ENCODE results near the gene TRIM28.

Gene TRIM28

GRCh38 chr19:58549664-58550361 lies 5.9 kb downstream of the TRIM28 start:
- DNase-seq = no peak
- no peak for TF ChIP-seq GATA1 (IDR thresholded peaks at IDR 0.05; ENCODE audit: low read depth, low read length)
- TF ChIP-seq POLR2A (IDR thresholded peaks at IDR 0.05; ENCODE audit: low read length) = no peak

GRCh38 chr19:58550362-58551122 lies 6.7 kb downstream of the TRIM28 start:
- TF ChIP-seq GATA1 (IDR thresholded peaks at IDR 0.05; ENCODE audit: low read depth, low read length) (no peak), POLR2A (IDR thresholded peaks at IDR 0.05; ENCODE audit: low read length) (no peak)
- no peak for DNase-seq

GRCh38 chr19:58551123-58551497 lies 7.2 kb downstream of the TRIM28 start:
- DNase-seq = no peak
- TF ChIP-seq POLR2A (IDR thresholded peaks at IDR 0.05; ENCODE audit: low read length) (no peak), GATA1 (IDR thresholded peaks at IDR 0.05; ENCODE audit: low read depth, low read length) (no peak)

GRCh38 chr19:58551577-58552471 lies 8.0 kb downstream of the TRIM28 start:
- no peak for TF ChIP-seq POLR2A (IDR thresholded peaks at IDR 0.05; ENCODE audit: low read length)
- TF ChIP-seq GATA1 (IDR thresholded peaks at IDR 0.05; ENCODE audit: low read depth, low read length) = no peak
- DNase-seq = no peak

- no peak for DNase-seq
- TF ChIP-seq POLR2A (IDR thresholded peaks at IDR 0.05; ENCODE audit: low read length) (no peak), GATA1 (IDR thresholded peaks at IDR 0.05; ENCODE audit: low read depth, low read length) (no peak)
These were observed 8.8 kb downstream of the TRIM28 start for GRCh38 chr19:58552655-58553054.

- no peak for TF ChIP-seq POLR2A (IDR thresholded peaks at IDR 0.05; ENCODE audit: low read length)
- no peak for TF ChIP-seq GATA1 (IDR thresholded peaks at IDR 0.05; ENCODE audit: low read depth, low read length)
- no peak for DNase-seq
These were observed 10.1 kb downstream of the TRIM28 start for GRCh38 chr19:58553799-58554493.

GRCh38 chr19:58554494-58555368 lies 10.9 kb downstream of the TRIM28 start, which contains the start of gene CHMP2A:
Gene CHMP2A (minus strand): TSS chr19:58555105. CDS start chr19:58554212, 893 bp downstream.
- TF ChIP-seq POLR2A (IDR thresholded peaks at IDR 0.05; ENCODE audit: low read length) (peak; percentile 90), GATA1 (IDR thresholded peaks at IDR 0.05; ENCODE audit: low read depth, low read length) (no peak)
- no peak for DNase-seq

GRCh38 chr19:58555369-58555885 lies 11.6 kb downstream of the TRIM28 start:
- TF ChIP-seq GATA1 (IDR thresholded peaks at IDR 0.05; ENCODE audit: low read depth, low read length) (no peak), POLR2A (IDR thresholded peaks at IDR 0.05; ENCODE audit: low read length) (no peak)
- DNase-seq = no peak

GRCh38 chr19:58555920-58556621 lies 12.2 kb downstream of the TRIM28 start:
- TF ChIP-seq POLR2A (IDR thresholded peaks at IDR 0.05; ENCODE audit: low read length) (no peak), GATA1 (IDR thresholded peaks at IDR 0.05; ENCODE audit: low read depth, low read length) (no peak)
- no peak for DNase-seq

GRCh38 chr19:58556622-58557220 lies 12.9 kb downstream of the TRIM28 start:
- DNase-seq = no peak
- no peak for TF ChIP-seq GATA1 (IDR thresholded peaks at IDR 0.05; ENCODE audit: low read depth, low read length)
- no peak for TF ChIP-seq POLR2A (IDR thresholded peaks at IDR 0.05; ENCODE audit: low read length)

All from erythroblast (primary cell).